Measurements from ENCODE around the gene TENM4.

DNA sequence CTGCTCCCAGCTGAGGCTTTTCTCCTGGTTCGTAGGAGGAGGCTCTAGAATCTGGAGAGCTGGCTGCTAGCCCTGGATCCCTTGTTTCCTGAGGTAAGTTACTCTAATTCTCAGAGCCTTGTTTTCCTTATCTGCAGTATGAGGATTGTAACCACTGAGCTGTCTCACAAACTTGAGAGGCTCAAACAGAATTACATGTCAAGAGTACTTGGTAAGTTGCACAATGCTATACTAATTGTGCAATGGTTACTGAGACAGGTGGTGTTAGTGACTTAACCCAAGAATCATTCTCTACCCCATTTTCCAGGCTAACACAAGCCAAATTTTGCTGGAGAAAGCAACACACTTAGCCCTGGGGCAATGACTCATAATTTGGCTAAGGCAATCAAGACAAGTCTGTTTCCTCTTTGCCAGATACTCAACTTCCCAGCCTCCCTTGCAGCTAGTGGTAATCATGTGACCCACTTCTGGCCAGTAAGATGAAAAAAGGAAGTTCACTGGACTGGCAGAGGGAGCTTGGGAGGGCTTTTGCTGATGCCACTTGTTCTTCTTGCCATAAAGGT lies 348.0 kb downstream of the TENM4 start:
- TF ChIP-seq, protein P1, sequence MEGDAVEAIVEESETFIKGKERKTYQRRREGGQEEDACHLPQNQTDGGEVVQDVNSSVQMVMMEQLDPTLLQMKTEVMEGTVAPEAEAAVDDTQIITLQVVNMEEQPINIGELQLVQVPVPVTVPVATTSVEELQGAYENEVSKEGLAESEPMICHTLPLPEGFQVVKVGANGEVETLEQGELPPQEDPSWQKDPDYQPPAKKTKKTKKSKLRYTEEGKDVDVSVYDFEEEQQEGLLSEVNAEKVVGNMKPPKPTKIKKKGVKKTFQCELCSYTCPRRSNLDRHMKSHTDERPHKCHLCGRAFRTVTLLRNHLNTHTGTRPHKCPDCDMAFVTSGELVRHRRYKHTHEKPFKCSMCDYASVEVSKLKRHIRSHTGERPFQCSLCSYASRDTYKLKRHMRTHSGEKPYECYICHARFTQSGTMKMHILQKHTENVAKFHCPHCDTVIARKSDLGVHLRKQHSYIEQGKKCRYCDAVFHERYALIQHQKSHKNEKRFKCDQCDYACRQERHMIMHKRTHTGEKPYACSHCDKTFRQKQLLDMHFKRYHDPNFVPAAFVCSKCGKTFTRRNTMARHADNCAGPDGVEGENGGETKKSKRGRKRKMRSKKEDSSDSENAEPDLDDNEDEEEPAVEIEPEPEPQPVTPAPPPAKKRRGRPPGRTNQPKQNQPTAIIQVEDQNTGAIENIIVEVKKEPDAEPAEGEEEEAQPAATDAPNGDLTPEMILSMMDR (IDR thresholded peaks at IDR 0.05), result no peak
- TF ChIP-seq POLR2AphosphoS5 (IDR thresholded peaks at IDR 0.05; ENCODE audit: low read depth, low read length), result no peak
- TF ChIP-seq, protein P2, sequence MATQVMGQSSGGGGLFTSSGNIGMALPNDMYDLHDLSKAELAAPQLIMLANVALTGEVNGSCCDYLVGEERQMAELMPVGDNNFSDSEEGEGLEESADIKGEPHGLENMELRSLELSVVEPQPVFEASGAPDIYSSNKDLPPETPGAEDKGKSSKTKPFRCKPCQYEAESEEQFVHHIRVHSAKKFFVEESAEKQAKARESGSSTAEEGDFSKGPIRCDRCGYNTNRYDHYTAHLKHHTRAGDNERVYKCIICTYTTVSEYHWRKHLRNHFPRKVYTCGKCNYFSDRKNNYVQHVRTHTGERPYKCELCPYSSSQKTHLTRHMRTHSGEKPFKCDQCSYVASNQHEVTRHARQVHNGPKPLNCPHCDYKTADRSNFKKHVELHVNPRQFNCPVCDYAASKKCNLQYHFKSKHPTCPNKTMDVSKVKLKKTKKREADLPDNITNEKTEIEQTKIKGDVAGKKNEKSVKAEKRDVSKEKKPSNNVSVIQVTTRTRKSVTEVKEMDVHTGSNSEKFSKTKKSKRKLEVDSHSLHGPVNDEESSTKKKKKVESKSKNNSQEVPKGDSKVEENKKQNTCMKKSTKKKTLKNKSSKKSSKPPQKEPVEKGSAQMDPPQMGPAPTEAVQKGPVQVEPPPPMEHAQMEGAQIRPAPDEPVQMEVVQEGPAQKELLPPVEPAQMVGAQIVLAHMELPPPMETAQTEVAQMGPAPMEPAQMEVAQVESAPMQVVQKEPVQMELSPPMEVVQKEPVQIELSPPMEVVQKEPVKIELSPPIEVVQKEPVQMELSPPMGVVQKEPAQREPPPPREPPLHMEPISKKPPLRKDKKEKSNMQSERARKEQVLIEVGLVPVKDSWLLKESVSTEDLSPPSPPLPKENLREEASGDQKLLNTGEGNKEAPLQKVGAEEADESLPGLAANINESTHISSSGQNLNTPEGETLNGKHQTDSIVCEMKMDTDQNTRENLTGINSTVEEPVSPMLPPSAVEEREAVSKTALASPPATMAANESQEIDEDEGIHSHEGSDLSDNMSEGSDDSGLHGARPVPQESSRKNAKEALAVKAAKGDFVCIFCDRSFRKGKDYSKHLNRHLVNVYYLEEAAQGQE (IDR thresholded peaks at IDR 0.05; ENCODE audit: insufficient read depth in 1 of 2, low read depth in 2 of 2, low read length in 1 of 2), result no peak
